Urinary bladder (tissue), 4 donors: ENCODE data around the gene RAB31. TPM values are rescaled to one million over a fixed set of nuclear protein-coding genes. Genes with fewer than 3 reads are reported as not detected.

Source experiments
- DNase-seq: peaks from one replicate; pipeline ENCODE4 v3.0.0-alpha.2; 2015; ENCODE audit errors: extremely low spot score
- H3K27ac ChIP-seq: one replicate; pipeline ENCODE4 v1.5.1; 2013; ENCODE audit warnings: low read depth, mild to moderate bottlenecking, moderate library complexity
- H3K36me3 ChIP-seq: one replicate; pipeline ENCODE4 v1.6.1; 2013; ENCODE audit warnings: mild to moderate bottlenecking, moderate library complexity; ENCODE audit not compliant: insufficient read depth
- H3K4me1 ChIP-seq: one replicate; pipeline ENCODE4 v1.6.1; 2013; ENCODE audit warnings: mild to moderate bottlenecking, moderate library complexity; ENCODE audit not compliant: insufficient read depth
- H3K4me3 ChIP-seq: one replicate; pipeline ENCODE4 v1.5.1; 2013; ENCODE audit warnings: low read depth, low read length
- WGBS: extraction: QIAGEN DNeasy Blood & Tissue Kit; methylation state at CpG from one replicate; pipeline ENCODE4 v1.1.7; 2013; 5-methylcytosine and 5-hydroxymethylcytosine counted together
- polyA plus RNA-seq: library from polyadenylated mRNA; stranded (reverse); fragments of 200-250 nt; gene quantifications from one replicate; pipeline ENCODE4 v1.2.3, GENCODE V29; 2013
- total RNA-seq: library from RNA; depleted of rRNA; stranded (reverse); fragments of >200 nt; gene quantifications from one replicate; pipeline ENCODE4 v1.2.3, GENCODE V29; 2014
- donor health status: healthy with polysubstance abuse.
- donor health status: healthy.

The RAB31 gene
- total and polyA plus RNA-seq, 2 donors: 37.1 to 77.2 TPM

- WGBS: 79% methylated on average over 5 of the region's 5 CpGs
- H3K36me3 ChIP-seq: no peaks in the 10 kb centered on the region
- H3K4me3 ChIP-seq: no peak overlapping the region
- no peaks in the 10 kb centered on the region for H3K4me1 ChIP-seq
- H3K27ac ChIP-seq: no peak overlapping the region
- no peak for DNase-seq
These were observed 4.1 kb downstream of the RAB31 start for GRCh38 chr18:9712130-9712577.

- 54% methylated on average over 3 of the region's 3 CpGs for WGBS
- no peaks in the 10 kb centered on the region for H3K4me1 ChIP-seq
These were observed 4.5 kb downstream of the RAB31 start for GRCh38 chr18:9712611-9713010.

GRCh38 chr18:9714266-9715087 lies 6.4 kb downstream of the RAB31 start:
- Histone ChIP-seq H3K4me1 (no peaks in the 10 kb centered on the region), H3K27ac (no peak overlapping the region), H3K4me3 (no peak overlapping the region), H3K36me3 (no peaks in the 10 kb centered on the region)
- no peak for DNase-seq
- WGBS: 95% methylated on average over 10 of the region's 10 CpGs

More at GRCh38 chr18:9712611-9713010, 4.5 kb downstream of the RAB31 start:
- H3K27ac ChIP-seq: no peak overlapping the region
- DNase-seq: no peak
- no peaks in the 10 kb centered on the region for H3K36me3 ChIP-seq
- no peak overlapping the region for H3K4me3 ChIP-seq

DNA sequence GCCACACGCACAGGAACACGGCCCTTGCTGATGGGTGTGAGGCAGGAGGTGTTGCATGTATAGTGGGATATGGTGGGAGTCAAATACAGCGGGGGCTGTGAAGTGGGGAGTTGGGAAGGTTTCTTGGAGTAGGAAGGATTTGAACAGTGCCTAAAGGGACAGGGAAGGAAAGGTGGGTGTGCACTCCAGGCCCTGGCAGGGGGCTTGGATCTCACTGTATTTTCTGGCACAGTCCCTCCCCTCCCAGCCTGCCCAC lies 6.9 kb downstream of the RAB31 start:
- no peak overlapping the region for H3K4me3 ChIP-seq
- 92% methylated on average over 3 of the region's 3 CpGs for WGBS
- H3K36me3 ChIP-seq: no peaks in the 10 kb centered on the region
- no peak for DNase-seq
- H3K4me1 ChIP-seq: no peaks in the 10 kb centered on the region
- no peak overlapping the region for H3K27ac ChIP-seq

- H3K4me1 ChIP-seq: no peaks in the 10 kb centered on the region
- no peak overlapping the region for H3K27ac ChIP-seq
- 83% methylated on average over 10 of the region's 10 CpGs for WGBS
- no peak overlapping the region for H3K4me3 ChIP-seq
- H3K36me3 ChIP-seq: no peaks in the 10 kb centered on the region
- no peak for DNase-seq
These were observed 8.1 kb downstream of the RAB31 start for GRCh38 chr18:9715978-9716774.

- H3K4me1 ChIP-seq: no peaks in the 10 kb centered on the region
- 92% methylated on average over 8 of the region's 8 CpGs for WGBS
- H3K27ac ChIP-seq: no peak overlapping the region
- DNase-seq: no peak
- no peak overlapping the region for H3K4me3 ChIP-seq
- H3K36me3 ChIP-seq: no peaks in the 10 kb centered on the region
These were observed 8.9 kb downstream of the RAB31 start for GRCh38 chr18:9716780-9717563.

- WGBS: 36% methylated on average over 12 of the region's 12 CpGs
- DNase-seq: no peak
- no peaks in the 10 kb centered on the region for H3K4me1 ChIP-seq
- H3K4me3 ChIP-seq: no peak overlapping the region
- H3K36me3 ChIP-seq: no peaks in the 10 kb centered on the region
- H3K27ac ChIP-seq: no peak overlapping the region
These were observed 11.4 kb downstream of the RAB31 start for GRCh38 chr18:9719421-9719981.

GRCh38 chr18:9720327-9720726 lies 12.2 kb downstream of the RAB31 start:
- Histone ChIP-seq H3K4me1 (no peaks in the 10 kb centered on the region), H3K4me3 (no peak overlapping the region), H3K27ac (no peak overlapping the region), H3K36me3 (no peaks in the 10 kb centered on the region)
- WGBS: 96% methylated on average over 8 of the region's 8 CpGs
- DNase-seq: no peak

- H3K4me3 ChIP-seq: no peak overlapping the region
- H3K36me3 ChIP-seq: no peaks in the 10 kb centered on the region
- no peak for DNase-seq
- H3K4me1 ChIP-seq: no peaks in the 10 kb centered on the region
- WGBS: 87% methylated on average over 9 of the region's 9 CpGs
- H3K27ac ChIP-seq: no peak overlapping the region
These were observed 13.9 kb downstream of the RAB31 start for GRCh38 chr18:9721893-9722550.

DNA sequence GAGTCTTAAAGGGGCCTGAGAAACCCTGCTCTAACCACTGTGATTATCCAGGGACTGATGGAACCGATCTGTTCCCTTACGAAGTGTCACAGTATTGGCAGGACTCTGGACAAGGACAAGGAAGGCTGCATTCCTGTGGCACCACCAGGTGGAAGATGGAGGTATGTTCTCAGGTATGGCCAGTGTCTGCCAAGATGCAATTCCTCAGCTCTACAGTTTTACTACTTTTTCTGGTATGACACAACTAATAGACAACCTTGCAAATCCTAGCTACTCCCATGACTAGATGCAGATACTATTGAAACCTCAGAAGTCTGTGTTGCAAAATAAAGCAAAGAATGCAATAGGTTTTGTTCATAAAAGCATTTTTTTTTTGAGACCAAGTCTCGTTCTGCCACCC lies 14.6 kb downstream of the RAB31 start:
- no peak for DNase-seq
- no peaks in the 10 kb centered on the region for H3K4me1 ChIP-seq
- H3K4me3 ChIP-seq: no peak overlapping the region
- H3K36me3 ChIP-seq: no peaks in the 10 kb centered on the region
- WGBS: 88% methylated on average over 3 of the region's 3 CpGs
- no peak overlapping the region for H3K27ac ChIP-seq

DNA sequence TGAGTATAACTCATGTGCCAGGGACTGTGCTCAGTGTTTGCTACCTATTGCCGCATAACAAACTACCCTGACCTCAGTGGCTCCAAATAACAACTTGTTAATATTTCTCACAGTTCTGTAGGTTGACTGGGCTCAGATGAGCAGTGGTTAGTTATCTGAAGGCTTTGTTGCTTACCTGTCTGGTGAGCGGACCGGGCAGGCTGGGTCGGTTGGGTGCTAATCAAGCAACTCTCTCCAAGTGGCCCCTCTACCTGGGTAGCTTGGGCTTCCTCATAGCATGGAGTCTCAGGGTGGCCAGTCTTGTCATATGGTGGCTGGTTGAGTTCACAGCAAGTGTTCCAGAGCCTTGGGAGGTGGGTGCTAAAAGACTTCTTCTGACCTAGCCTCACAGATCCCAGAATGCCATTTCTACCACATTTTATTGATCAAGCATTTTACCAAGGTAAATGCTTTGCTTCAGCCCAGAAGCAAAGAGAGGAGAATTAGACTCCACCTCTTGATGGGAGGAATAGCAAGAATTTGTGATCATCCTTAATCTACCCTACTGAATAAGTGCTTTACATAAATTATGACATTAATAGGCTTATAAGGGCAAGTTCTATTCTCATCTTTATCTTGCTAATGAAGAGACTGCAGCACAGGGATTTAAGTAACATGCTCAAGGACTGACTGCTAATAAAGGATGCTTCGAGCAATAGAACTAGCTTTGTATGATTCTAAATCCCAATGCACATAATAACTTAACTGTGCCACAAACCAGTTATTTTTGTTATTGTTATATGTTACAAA lies 16.9 kb downstream of the RAB31 start:
- no peak overlapping the region for H3K27ac ChIP-seq
- WGBS: 97% methylated on average over 5 of the region's 5 CpGs
- no peak for DNase-seq
- H3K4me1 ChIP-seq: no peaks in the 10 kb centered on the region
- no peaks in the 10 kb centered on the region for H3K36me3 ChIP-seq
- no peak overlapping the region for H3K4me3 ChIP-seq

DNA sequence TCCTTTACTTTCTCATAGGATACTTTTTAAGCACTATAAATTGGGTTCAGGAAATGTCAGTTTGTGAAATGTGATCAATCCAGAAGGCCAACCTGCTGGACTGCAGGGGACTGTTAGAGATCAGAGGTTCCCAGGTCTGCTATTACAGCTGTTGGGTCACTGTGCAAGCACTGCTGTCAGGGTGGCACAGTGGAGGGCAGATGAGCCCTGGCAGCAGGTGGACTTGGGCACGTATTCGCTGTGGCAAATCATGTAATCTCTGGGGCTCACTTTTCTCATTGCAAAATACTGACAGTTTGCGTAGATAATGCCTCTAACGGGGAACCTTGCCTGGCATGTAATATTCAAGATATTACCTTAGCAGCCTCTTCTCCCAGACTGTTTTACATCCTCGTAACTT lies 18.1 kb downstream of the RAB31 start:
- no peak for DNase-seq
- Histone ChIP-seq H3K4me3 (no peak overlapping the region), H3K27ac (no peak overlapping the region), H3K4me1 (no peaks in the 10 kb centered on the region), H3K36me3 (no peaks in the 10 kb centered on the region)
- WGBS: 68% methylated on average over 5 of the region's 5 CpGs
